ENCODE data around the gene ELMO1. TPM values are rescaled to one million over a fixed set of nuclear protein-coding genes. Genes with fewer than 3 reads are reported as not detected.
A peak's percentile ranks its signal among the peaks of the same experiment; 100 is the strongest.

Gene ELMO1
- total RNA-seq, 1 experiment from 2014 or later: 0.45 TPM

- DNase-seq (ENCODE audit: low read depth, low spot score): no peak
- in situ Hi-C loops (cut with HindIII; ENCODE audit: low pct_unique_long_range_greater_than_20kb, low sequenced_read_pairs): no loop called here
Observed at GRCh38 chr7:36870625-36871354, 577.9 kb downstream of the ELMO1 start.

- in situ Hi-C loops (cut with HindIII; ENCODE audit: low pct_unique_long_range_greater_than_20kb, low sequenced_read_pairs): no loop called here
- DNase-seq (ENCODE audit: low read depth, low spot score): no peak
Observed at GRCh38 chr7:36868727-36869411, 579.8 kb downstream of the ELMO1 start.

- DNase-seq (ENCODE audit: low read depth, low spot score): no peak
- in situ Hi-C loops (cut with HindIII; ENCODE audit: low pct_unique_long_range_greater_than_20kb, low sequenced_read_pairs): no loop called here
Observed at GRCh38 chr7:36865019-36865418, 583.6 kb downstream of the ELMO1 start.

- in situ Hi-C loops (cut with HindIII; ENCODE audit: low pct_unique_long_range_greater_than_20kb, low sequenced_read_pairs): no loop called here
Observed at GRCh38 chr7:36863901-36864701, 584.6 kb downstream of the ELMO1 start.

GRCh38 chr7:36862771-36863261, 585.8 kb downstream of the ELMO1 start:
- no peak for DNase-seq (ENCODE audit: low read depth, low spot score)
- in situ Hi-C loops (cut with HindIII; ENCODE audit: low pct_unique_long_range_greater_than_20kb, low sequenced_read_pairs): no loop called here

More at GRCh38 chr7:36863901-36864701, 584.6 kb downstream of the ELMO1 start:
- no peak for DNase-seq (ENCODE audit: low read depth, low spot score)

GRCh38 chr7:36861656-36862055, 587.0 kb downstream of the ELMO1 start:
- in situ Hi-C loops (cut with HindIII; ENCODE audit: low pct_unique_long_range_greater_than_20kb, low sequenced_read_pairs): no loop called here
- DNase-seq (ENCODE audit: low read depth, low spot score): no peak

- in situ Hi-C loops (cut with HindIII; ENCODE audit: low pct_unique_long_range_greater_than_20kb, low sequenced_read_pairs): no loop called here
Observed at GRCh38 chr7:36860681-36861080, 588.0 kb downstream of the ELMO1 start.

GRCh38 chr7:36855330-36855729, 593.3 kb downstream of the ELMO1 start:
- in situ Hi-C loops (cut with HindIII; ENCODE audit: low pct_unique_long_range_greater_than_20kb, low sequenced_read_pairs): no loop called here
- DNase-seq (ENCODE audit: low read depth, low spot score): no peak

More at GRCh38 chr7:36860681-36861080, 588.0 kb downstream of the ELMO1 start:
- no peak for DNase-seq (ENCODE audit: low read depth, low spot score)

GRCh38 chr7:36854652-36855051, 594.0 kb downstream of the ELMO1 start:
- in situ Hi-C loops (cut with HindIII; ENCODE audit: low pct_unique_long_range_greater_than_20kb, low sequenced_read_pairs): no loop called here
- peak; percentile 9 for DNase-seq (ENCODE audit: low read depth, low spot score)

GRCh38 chr7:36852931-36853330, 595.7 kb downstream of the ELMO1 start:
- DNase-seq (ENCODE audit: low read depth, low spot score): no peak
- in situ Hi-C loops (cut with HindIII; ENCODE audit: low pct_unique_long_range_greater_than_20kb, low sequenced_read_pairs): no loop called here

- DNase-seq (ENCODE audit: low read depth, low spot score): no peak
- in situ Hi-C loops (cut with HindIII; ENCODE audit: low pct_unique_long_range_greater_than_20kb, low sequenced_read_pairs): no loop called here
Observed at GRCh38 chr7:36852017-36852416, 596.6 kb downstream of the ELMO1 start.

GRCh38 chr7:36851382-36851781, 597.3 kb downstream of the ELMO1 start:
- no peak for DNase-seq (ENCODE audit: low read depth, low spot score)
- in situ Hi-C loops (cut with HindIII; ENCODE audit: low pct_unique_long_range_greater_than_20kb, low sequenced_read_pairs): no loop called here

- in situ Hi-C loops (cut with HindIII; ENCODE audit: low pct_unique_long_range_greater_than_20kb, low sequenced_read_pairs): no loop called here
- DNase-seq (ENCODE audit: low read depth, low spot score): no peak
Observed at GRCh38 chr7:36847946-36848345, 600.7 kb downstream of the ELMO1 start.

GRCh38 chr7:36844374-36844773, 604.3 kb downstream of the ELMO1 start:
- peak; percentile 59 for DNase-seq (ENCODE audit: low read depth, low spot score)
- in situ Hi-C loops (cut with HindIII; ENCODE audit: low pct_unique_long_range_greater_than_20kb, low sequenced_read_pairs): no loop called here

- in situ Hi-C loops (cut with HindIII; ENCODE audit: low pct_unique_long_range_greater_than_20kb, low sequenced_read_pairs): no loop called here
- DNase-seq (ENCODE audit: low read depth, low spot score): no peak
Observed at GRCh38 chr7:36840904-36841303, 607.8 kb downstream of the ELMO1 start.

GRCh38 chr7:36838616-36839225, 609.9 kb downstream of the ELMO1 start:
- in situ Hi-C loops (cut with HindIII; ENCODE audit: low pct_unique_long_range_greater_than_20kb, low sequenced_read_pairs): no loop called here
- no peak for DNase-seq (ENCODE audit: low read depth, low spot score)

GRCh38 chr7:36831049-36831448, 617.6 kb downstream of the ELMO1 start:
- no peak for DNase-seq (ENCODE audit: low read depth, low spot score)
- in situ Hi-C loops (cut with HindIII; ENCODE audit: low pct_unique_long_range_greater_than_20kb, low sequenced_read_pairs): no loop called here

Data from SK-MEL-5 (cell line).